Eye (tissue), 1 donor: ENCODE results near the gene HEATR3.

Experiments used
- DNase-seq: peaks from one replicate; pipeline ENCODE4 v3.0.0-alpha.2; 2015

HEATR3 gene

GRCh38 chr16:50058091-50058771 is 7.5 kb upstream of the HEATR3 start:
- DNase-seq: no peak

- no peak for DNase-seq
Measured at GRCh38 chr16:50059111-50059510, 6.7 kb upstream of the HEATR3 start.

GRCh38 chr16:50059669-50060068 is 6.1 kb upstream of the HEATR3 start:
- DNase-seq: no peak

GRCh38 chr16:50061326-50061725 is 4.4 kb upstream of the HEATR3 start:
- DNase-seq: no peak

GRCh38 chr16:50065241-50065623 is 538 bp upstream of the HEATR3 start:
- no peak for DNase-seq

GRCh38 chr16:50066482-50067289 is 916 bp downstream of the HEATR3 start:
- DNase-seq: no peak

- peak; percentile 61 for DNase-seq
Measured at GRCh38 chr16:50067290-50067853, 1.6 kb downstream of the HEATR3 start.

- DNase-seq: no peak
Measured at GRCh38 chr16:50068550-50068949, 2.8 kb downstream of the HEATR3 start.

GRCh38 chr16:50069060-50069459 is 3.3 kb downstream of the HEATR3 start:
- DNase-seq: no peak

- DNase-seq: no peak
Measured at GRCh38 chr16:50071075-50071671, 5.4 kb downstream of the HEATR3 start.

- DNase-seq: no peak
Measured at GRCh38 chr16:50072730-50073129, 7.0 kb downstream of the HEATR3 start.

- DNase-seq: no peak
Measured at GRCh38 chr16:50079397-50080140, 13.8 kb downstream of the HEATR3 start.

- DNase-seq: no peak
Measured at GRCh38 chr16:50081428-50082018, 15.8 kb downstream of the HEATR3 start.

- DNase-seq: no peak
Measured at GRCh38 chr16:50083996-50084395, 18.2 kb downstream of the HEATR3 start.

GRCh38 chr16:50086176-50086575 is 20.4 kb downstream of the HEATR3 start:
- DNase-seq: no peak

- no peak for DNase-seq
Measured at GRCh38 chr16:50088302-50088701, 22.5 kb downstream of the HEATR3 start.

- DNase-seq: no peak
Measured at GRCh38 chr16:50092891-50093290, 27.1 kb downstream of the HEATR3 start.

- DNase-seq: no peak
Measured at GRCh38 chr16:50093607-50094539, 28.1 kb downstream of the HEATR3 start.

- DNase-seq: peak; percentile 11
Measured at GRCh38 chr16:50096791-50097190, 31.0 kb downstream of the HEATR3 start.

- DNase-seq: no peak
Measured at GRCh38 chr16:50099957-50100648, 34.3 kb downstream of the HEATR3 start.
